Measurements from ENCODE around the gene MDN1.

The MDN1 gene

DNA sequence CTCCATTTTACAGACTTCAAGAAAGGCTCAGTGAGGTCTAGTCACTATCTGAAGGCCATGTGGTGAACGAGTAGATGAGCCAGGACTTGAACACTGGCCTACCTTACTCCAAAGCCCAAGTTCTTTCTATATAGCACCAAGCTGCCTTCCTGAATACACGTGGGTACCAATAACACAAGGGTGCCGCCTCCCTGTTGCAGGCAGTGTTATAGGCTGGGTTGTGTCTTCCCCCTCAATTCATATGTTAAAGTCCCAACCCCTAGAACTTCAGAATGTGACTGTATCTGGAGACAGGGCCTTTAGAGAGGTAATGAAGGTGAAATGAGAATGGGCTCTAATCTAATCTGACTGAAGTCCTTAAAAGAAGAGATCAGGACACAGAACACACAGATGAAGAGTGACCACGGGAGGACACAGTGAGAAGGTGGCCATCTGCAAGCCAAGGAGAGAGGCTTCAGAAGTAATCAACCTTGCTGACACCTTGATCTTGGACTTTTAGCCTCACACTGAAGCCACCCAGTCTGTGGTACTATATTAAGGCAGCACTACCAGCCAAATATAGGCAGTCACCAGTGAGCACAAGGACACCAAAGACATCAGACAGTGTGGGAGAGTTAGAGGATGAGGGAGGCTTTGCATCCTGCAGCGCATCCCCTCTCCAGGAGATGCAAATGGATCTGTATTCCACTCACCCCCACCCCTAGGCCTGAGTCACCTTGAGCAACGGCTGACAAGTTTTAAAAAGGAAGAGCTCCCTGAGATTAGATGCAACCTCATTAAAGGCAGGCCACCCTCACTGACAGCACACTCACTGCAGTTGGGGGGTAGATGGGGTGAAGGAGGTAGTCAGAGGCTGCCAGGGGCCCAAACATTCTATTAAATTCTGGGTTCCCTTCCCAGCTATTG, 140.1 kb downstream of the MDN1 start:
- Histone ChIP-seq H3K36me3 (ENCODE audit: control insufficient read depth, insufficient read depth, low read length) (peaks cover 26% of the 10 kb centered on the region), H3K27me3 (replicated peaks; ENCODE audit: control insufficient read depth, insufficient read depth, low read length) (no peaks in the 10 kb centered on the region), H3K4me3 (replicated peaks; ENCODE audit: low read depth, low read length) (no peak overlapping the region)
- TF ChIP-seq, protein P1, sequence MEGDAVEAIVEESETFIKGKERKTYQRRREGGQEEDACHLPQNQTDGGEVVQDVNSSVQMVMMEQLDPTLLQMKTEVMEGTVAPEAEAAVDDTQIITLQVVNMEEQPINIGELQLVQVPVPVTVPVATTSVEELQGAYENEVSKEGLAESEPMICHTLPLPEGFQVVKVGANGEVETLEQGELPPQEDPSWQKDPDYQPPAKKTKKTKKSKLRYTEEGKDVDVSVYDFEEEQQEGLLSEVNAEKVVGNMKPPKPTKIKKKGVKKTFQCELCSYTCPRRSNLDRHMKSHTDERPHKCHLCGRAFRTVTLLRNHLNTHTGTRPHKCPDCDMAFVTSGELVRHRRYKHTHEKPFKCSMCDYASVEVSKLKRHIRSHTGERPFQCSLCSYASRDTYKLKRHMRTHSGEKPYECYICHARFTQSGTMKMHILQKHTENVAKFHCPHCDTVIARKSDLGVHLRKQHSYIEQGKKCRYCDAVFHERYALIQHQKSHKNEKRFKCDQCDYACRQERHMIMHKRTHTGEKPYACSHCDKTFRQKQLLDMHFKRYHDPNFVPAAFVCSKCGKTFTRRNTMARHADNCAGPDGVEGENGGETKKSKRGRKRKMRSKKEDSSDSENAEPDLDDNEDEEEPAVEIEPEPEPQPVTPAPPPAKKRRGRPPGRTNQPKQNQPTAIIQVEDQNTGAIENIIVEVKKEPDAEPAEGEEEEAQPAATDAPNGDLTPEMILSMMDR (IDR thresholded peaks at IDR 0.05; ENCODE audit: insufficient read depth, low read length, poor library complexity, severe bottlenecking), result no peak
- DNase-seq (ENCODE audit: extremely low read depth, insufficient read length), result no peak

DNA sequence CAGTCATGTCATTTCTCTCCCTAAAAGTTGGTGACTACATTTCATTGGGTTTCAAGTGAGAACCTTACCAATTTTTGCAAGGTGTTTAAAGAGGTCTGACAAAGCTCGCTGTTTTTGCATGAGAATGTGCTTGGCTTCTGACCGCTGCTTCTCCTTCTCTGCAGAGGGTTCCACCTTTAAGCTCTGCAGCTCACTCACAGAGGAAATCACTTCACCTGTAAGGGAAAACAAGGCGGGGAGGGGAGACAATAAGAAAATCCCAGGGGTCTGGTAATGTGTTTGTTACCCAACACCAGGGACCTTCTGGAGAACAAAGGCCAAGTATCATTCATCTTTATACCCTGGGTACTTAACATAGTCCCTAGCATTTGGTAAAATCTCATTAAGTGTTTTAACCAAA, 141.1 kb downstream of the MDN1 start:
- TF ChIP-seq, protein P1 (IDR thresholded peaks at IDR 0.05; ENCODE audit: insufficient read depth, low read length, poor library complexity, severe bottlenecking), result no peak
- peaks cover 30% of the 10 kb centered on the region for H3K36me3 ChIP-seq (ENCODE audit: control insufficient read depth, insufficient read depth, low read length)
- H3K4me3 ChIP-seq (replicated peaks; ENCODE audit: low read depth, low read length), result no peak overlapping the region
- no peaks in the 10 kb centered on the region for H3K27me3 ChIP-seq (replicated peaks; ENCODE audit: control insufficient read depth, insufficient read depth, low read length)
- no peak for DNase-seq (ENCODE audit: extremely low read depth, insufficient read length)

DNA sequence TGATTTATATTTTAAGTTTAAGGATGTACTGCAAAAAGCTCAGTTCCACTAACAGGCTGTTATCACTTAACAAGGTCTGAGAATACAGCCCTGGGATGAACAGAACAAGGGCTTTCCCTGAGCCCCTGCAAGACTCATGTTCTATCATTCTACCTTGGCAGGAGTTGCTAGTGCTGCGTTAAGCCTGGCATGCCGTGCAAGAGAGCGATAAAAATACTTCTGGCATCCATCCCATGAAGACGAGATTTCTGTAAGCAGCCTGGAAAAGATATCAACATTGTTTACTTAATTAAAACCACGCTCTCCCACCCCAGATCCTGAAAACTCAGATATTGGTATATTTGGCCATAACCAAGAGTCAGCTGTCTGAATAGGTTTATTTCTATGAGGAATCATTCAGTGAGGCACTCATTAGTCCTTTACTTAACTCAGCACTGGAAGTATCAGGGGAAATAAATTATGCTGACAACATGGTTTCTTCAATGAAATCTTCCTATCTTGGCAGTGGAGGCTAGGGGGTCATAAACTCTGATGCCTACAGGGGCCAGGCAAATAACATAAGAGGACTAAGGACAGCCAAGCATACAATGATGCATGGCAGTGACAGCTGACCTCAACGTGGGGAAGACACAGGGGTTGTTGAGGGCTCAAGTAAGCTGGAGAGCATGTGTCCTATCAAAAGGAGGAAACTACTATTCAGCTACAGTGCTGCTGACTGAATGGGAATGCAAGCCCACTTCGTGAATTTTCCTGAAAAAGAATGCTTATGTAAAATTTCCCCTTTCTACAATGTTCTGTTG, 143.4 kb downstream of the MDN1 start:
- TF ChIP-seq, protein P1 (IDR thresholded peaks at IDR 0.05; ENCODE audit: insufficient read depth, low read length, poor library complexity, severe bottlenecking), result no peak
- no peak for DNase-seq (ENCODE audit: extremely low read depth, insufficient read length)

DNA sequence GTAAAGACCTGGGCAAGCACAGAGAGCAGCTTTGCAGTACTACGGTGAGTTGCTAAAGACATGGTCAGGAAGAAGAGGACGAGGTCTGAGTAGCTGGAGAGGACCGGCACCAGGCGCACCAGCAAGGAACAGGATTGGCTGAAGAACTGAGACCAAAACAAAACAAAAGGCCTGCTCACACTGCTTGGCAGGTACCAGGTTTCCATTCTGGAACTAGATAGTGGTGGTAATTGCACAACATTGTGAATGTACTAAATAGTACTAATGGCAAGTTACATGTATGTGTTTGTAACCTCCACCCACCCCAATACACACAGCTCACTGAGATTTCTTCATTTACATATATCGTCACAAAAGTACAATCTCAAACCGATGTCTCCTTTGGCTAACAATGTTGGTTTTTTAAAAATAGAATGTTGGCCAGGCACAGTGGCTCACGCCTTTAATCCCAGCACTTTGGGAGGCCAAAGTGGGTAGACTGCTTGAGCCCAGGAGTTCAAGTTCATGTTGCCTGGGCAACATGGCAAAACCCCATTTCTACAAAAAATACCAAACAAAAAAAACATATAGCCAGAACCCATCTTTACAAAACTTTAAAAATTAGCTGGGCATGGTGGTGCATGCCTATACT, 148.5 kb downstream of the MDN1 start:
- no peak for DNase-seq (ENCODE audit: extremely low read depth, insufficient read length)
- TF ChIP-seq, protein P1 (IDR thresholded peaks at IDR 0.05; ENCODE audit: insufficient read depth, low read length, poor library complexity, severe bottlenecking), result no peak
- no peak overlapping the region for H3K4me3 ChIP-seq (replicated peaks; ENCODE audit: low read depth, low read length)
- H3K27me3 ChIP-seq (replicated peaks; ENCODE audit: control insufficient read depth, insufficient read depth, low read length), result no peaks in the 10 kb centered on the region
- H3K36me3 ChIP-seq (ENCODE audit: control insufficient read depth, insufficient read depth, low read length), result peaks cover 9% of the 10 kb centered on the region

More for the DNA sequence above, 143.4 kb downstream of the MDN1 start:
- Histone ChIP-seq H3K36me3 (ENCODE audit: control insufficient read depth, insufficient read depth, low read length) (peaks cover 31% of the 10 kb centered on the region), H3K27me3 (replicated peaks; ENCODE audit: control insufficient read depth, insufficient read depth, low read length) (no peaks in the 10 kb centered on the region), H3K4me3 (replicated peaks; ENCODE audit: low read depth, low read length) (no peak overlapping the region)

DNA sequence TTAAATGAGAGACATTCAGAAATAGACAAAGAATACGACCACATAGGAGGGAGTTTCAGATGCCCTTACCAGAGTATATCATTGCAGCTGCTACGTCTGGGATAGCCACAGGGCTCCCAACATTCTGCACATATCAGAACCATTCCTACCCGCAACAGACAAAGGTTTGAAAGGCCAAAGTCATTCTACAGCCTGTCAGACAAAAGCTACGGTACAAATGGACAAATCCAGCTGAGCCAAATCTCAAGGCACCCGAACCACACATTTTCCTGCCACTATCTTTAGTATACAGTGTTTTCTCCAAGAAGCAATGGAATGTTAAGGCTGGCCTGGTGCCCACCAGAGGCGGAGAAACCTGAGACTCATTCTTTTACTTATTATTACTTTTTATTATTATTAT, 150.6 kb downstream of the MDN1 start:
- Histone ChIP-seq H3K27me3 (replicated peaks; ENCODE audit: control insufficient read depth, insufficient read depth, low read length) (no peaks in the 10 kb centered on the region), H3K36me3 (ENCODE audit: control insufficient read depth, insufficient read depth, low read length) (peaks cover 4% of the 10 kb centered on the region), H3K4me3 (replicated peaks; ENCODE audit: low read depth, low read length) (no peak overlapping the region)
- DNase-seq (ENCODE audit: extremely low read depth, insufficient read length), result no peak
- TF ChIP-seq, protein P1 (IDR thresholded peaks at IDR 0.05; ENCODE audit: insufficient read depth, low read length, poor library complexity, severe bottlenecking), result no peak
